Choroid plexus epithelial cell (primary cell): Measurements from ENCODE around the gene GRIA4.

Experiments
- DNase-seq: peaks from one replicate; pipeline ENCODE4 v3.0.0-alpha.2; 2010; ENCODE audit warnings: low read depth
- H3K4me3 ChIP-seq: 2 replicates; pipeline ENCODE4 v1.5.1; 2011; ENCODE audit warnings: low read depth, mild to moderate bottlenecking, control low read depth, low read length, moderate library complexity
- CTCF ChIP-seq: conservative IDR thresholded peaks from 2 replicates; pipeline ENCODE4 v1.5.1; 2011; ENCODE audit warnings: low read depth, mild to moderate bottlenecking, control low read depth, inconsistent platforms, low read length, moderate library complexity

The GRIA4 gene

GRCh38 chr11:105738251-105738650 lies 128.4 kb downstream of the GRIA4 start:
- DNase-seq: no peak
- no peak for TF ChIP-seq CTCF
- H3K4me3 ChIP-seq: no peak overlapping the region

- TF ChIP-seq CTCF: no peak
- DNase-seq: no peak
- no peak overlapping the region for H3K4me3 ChIP-seq
Measured at GRCh38 chr11:105738986-105739795, 129.3 kb downstream of the GRIA4 start.

GRCh38 chr11:105740164-105740903 lies 130.5 kb downstream of the GRIA4 start:
- no peak for DNase-seq
- TF ChIP-seq CTCF: no peak
- no peak overlapping the region for H3K4me3 ChIP-seq

- no peak for DNase-seq
- TF ChIP-seq CTCF: no peak
- no peak overlapping the region for H3K4me3 ChIP-seq
Measured at GRCh38 chr11:105741488-105742020, 131.7 kb downstream of the GRIA4 start.

GRCh38 chr11:105754260-105754659 lies 144.4 kb downstream of the GRIA4 start:
- TF ChIP-seq CTCF: no peak
- H3K4me3 ChIP-seq: no peak overlapping the region
- no peak for DNase-seq

- H3K4me3 ChIP-seq: no peak overlapping the region
- no peak for DNase-seq
- TF ChIP-seq CTCF: no peak
Measured at GRCh38 chr11:105754716-105755115, 144.8 kb downstream of the GRIA4 start.
